Spleen (tissue), 7 donors: ENCODE measurements around the gene CNTNAP5.

Source experiments
- CTCF ChIP-seq, 11 experiments: fragments of 200-600 bp in 7 of 11; fragments of 450-650 bp in 4 of 11; sonication (generic) in 4 of 11; IDR thresholded peaks in 8 of 11; conservative IDR thresholded peaks in 3 of 11; 1 replicate in 7 of 11; 2 replicates in 4 of 11; pipeline versions ENCODE4 v1.4.0 to v1.8.0; 2016 to 2021; ENCODE audit warnings: antibody characterized with exemption in 11 of 11, inconsistent platforms in 4 of 11, mild to moderate bottlenecking in 1 of 11
- POLR2A ChIP-seq, 3 donors: fragments of 450-650 bp; IDR thresholded peaks; one replicate each; pipeline ENCODE4 v1.5.1; 2017; ENCODE audit warnings: antibody characterized with exemption in 3 of 3, mild to moderate bottlenecking in 1 of 3
- POLR2AphosphoS5 ChIP-seq, 3 donors: sonication (generic); formaldehyde crosslinking; IDR thresholded peaks; one replicate each; pipeline ENCODE4 v1.5.1; 2017; ENCODE audit warnings: antibody characterized with exemption in 3 of 3
- donor health status: DM: no; HTN: no; CAD: no; lungs with moderate emphysema.
- donor health status: DM: no; HTN: no; CAD: no.
- donor health status: DM: no; HTN: no; CAD: no.

GRCh38 chr2:124187948-124188347 is 162.9 kb downstream of the CNTNAP5 start:
- TF ChIP-seq CTCF (IDR thresholded peaks at IDR 0.05 in 8 of 11, conservative IDR thresholded peaks at IDR 0.05 in 3 of 11) = no peak
- TF ChIP-seq POLR2AphosphoS5 (IDR thresholded peaks at IDR 0.05) = no peak
- no peak for TF ChIP-seq POLR2A (IDR thresholded peaks at IDR 0.05)
